Osteocyte (in vitro differentiated cells): ENCODE data around the gene RHCG. TPM values are rescaled to one million over a fixed set of nuclear protein-coding genes. Genes with fewer than 3 reads are reported as not detected.

Experiments used
- DNase-seq: peaks from one replicate; pipeline ENCODE4 v3.0.0; 2021; ENCODE audit warnings: mixed read lengths; ENCODE audit not compliant: unreplicated experiment; ENCODE audit errors: extremely low spot score
- H3K27ac Mint-ChIP-seq: one replicate; pipeline ENCODE4 v1.8.0; 2021; ENCODE audit warnings: mild to moderate bottlenecking, mixed read lengths; ENCODE audit not compliant: unreplicated experiment
- H3K27me3 Mint-ChIP-seq: one replicate; pipeline ENCODE4 v1.8.0; 2021; ENCODE audit warnings: mixed read lengths; ENCODE audit not compliant: unreplicated experiment
- H3K36me3 Mint-ChIP-seq: one replicate; pipeline ENCODE4 v1.8.0; 2021; ENCODE audit warnings: mixed read lengths; ENCODE audit not compliant: unreplicated experiment
- H3K4me1 Mint-ChIP-seq: one replicate; pipeline ENCODE4 v1.8.0; 2021; ENCODE audit warnings: mixed read lengths; ENCODE audit not compliant: unreplicated experiment
- H3K4me3 Mint-ChIP-seq: one replicate; pipeline ENCODE4 v1.8.0; 2021; ENCODE audit warnings: mild to moderate bottlenecking, moderate library complexity, mixed read lengths; ENCODE audit not compliant: unreplicated experiment
- H3K9me3 Mint-ChIP-seq: one replicate; pipeline ENCODE4 v1.8.0; 2021; ENCODE audit warnings: mixed read lengths; ENCODE audit not compliant: unreplicated experiment
- CTCF ChIP-seq: fragments of 200-600 bp; sonication (generic); IDR thresholded peaks from 2 replicates; pipeline ENCODE4 v1.5.0; 2021; ENCODE audit warnings: antibody characterized with exemption, mild to moderate bottlenecking, moderate library complexity
- long read RNA-seq: library from polyadenylated mRNA; unstranded; transcript quantifications from one replicate; pipeline ENCODE4 v2.0.0, GENCODE V29; 2021
- total RNA-seq: library from RNA; stranded (reverse); gene quantifications from 2 replicates; pipeline ENCODE4 v1.2.1, GENCODE V29; 2021

The RHCG gene
- total RNA-seq = not detected in 2 replicates
- long read RNA-seq = 0 reads

- H3K36me3 Mint-ChIP-seq = no peaks in the 10 kb centered on the region
- H3K27ac Mint-ChIP-seq = no peak within 1 kb of the TSS
- no peak for DNase-seq
- peaks cover 34% of the 10 kb centered on the region for H3K27me3 Mint-ChIP-seq
- H3K4me3 Mint-ChIP-seq = peak within 1 kb of the TSS; percentile 48
- peaks cover 5% of the 10 kb centered on the region for H3K4me1 Mint-ChIP-seq
- peak; percentile 49 for TF ChIP-seq CTCF
- no peaks in the 10 kb centered on the region for H3K9me3 Mint-ChIP-seq
Measured at GRCh38 chr15:89496155-89497098, at the start of gene RHCG. RHCG (minus strand) TSS chr15:89496583; CDS start chr15:89496544, 39 bp downstream.

- Mint-ChIP-seq H3K4me3 (no peak overlapping the region), H3K9me3 (peaks cover 3% of the 10 kb centered on the region), H3K27me3 (peaks cover 29% of the 10 kb centered on the region), H3K36me3 (no peaks in the 10 kb centered on the region), H3K4me1 (no peaks in the 10 kb centered on the region), H3K27ac (no peak overlapping the region)
- TF ChIP-seq CTCF = no peak
- DNase-seq = no peak
Measured at GRCh38 chr15:89543389-89543788, 47.0 kb upstream of the RHCG start.

DNA sequence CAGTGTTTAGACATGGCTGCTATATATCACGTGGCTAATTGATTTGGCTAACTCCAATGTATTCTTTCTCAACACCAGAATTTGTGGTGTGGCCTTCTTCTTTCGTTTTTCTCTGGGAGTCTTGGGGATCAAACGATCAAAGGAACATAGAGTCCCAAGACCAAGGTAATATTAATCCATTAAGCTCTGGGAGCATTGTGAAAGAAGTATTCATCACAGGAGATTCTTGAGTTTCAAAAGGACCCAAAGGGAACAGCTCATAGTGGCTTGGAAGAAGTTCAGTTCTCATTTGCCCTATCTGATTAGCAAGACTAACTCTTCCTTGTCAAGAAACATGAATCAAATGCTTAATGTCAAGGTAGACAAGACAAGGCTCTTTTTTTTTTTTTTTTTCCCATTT lies 46.0 kb upstream of the RHCG start:
- Mint-ChIP-seq H3K27ac (no peak overlapping the region), H3K4me1 (no peaks in the 10 kb centered on the region), H3K9me3 (peaks cover 9% of the 10 kb centered on the region), H3K36me3 (no peaks in the 10 kb centered on the region), H3K4me3 (no peak overlapping the region), H3K27me3 (peaks cover 31% of the 10 kb centered on the region)
- no peak for DNase-seq
- TF ChIP-seq CTCF = no peak

GRCh38 chr15:89539027-89539426 lies 42.6 kb upstream of the RHCG start:
- no peak for DNase-seq
- H3K36me3 Mint-ChIP-seq = no peaks in the 10 kb centered on the region
- no peak for TF ChIP-seq CTCF
- no peaks in the 10 kb centered on the region for H3K4me1 Mint-ChIP-seq
- peaks cover 34% of the 10 kb centered on the region for H3K27me3 Mint-ChIP-seq
- no peak overlapping the region for H3K27ac Mint-ChIP-seq
- H3K4me3 Mint-ChIP-seq = no peak overlapping the region
- peaks cover 10% of the 10 kb centered on the region for H3K9me3 Mint-ChIP-seq

GRCh38 chr15:89533861-89534544 lies 37.6 kb upstream of the RHCG start:
- no peaks in the 10 kb centered on the region for H3K36me3 Mint-ChIP-seq
- no peak overlapping the region for H3K4me3 Mint-ChIP-seq
- no peak for DNase-seq
- H3K9me3 Mint-ChIP-seq = peaks cover 10% of the 10 kb centered on the region
- peaks cover 6% of the 10 kb centered on the region for H3K4me1 Mint-ChIP-seq
- peaks cover 27% of the 10 kb centered on the region for H3K27me3 Mint-ChIP-seq
- TF ChIP-seq CTCF = no peak
- H3K27ac Mint-ChIP-seq = no peak overlapping the region
